Neuronal stem cell (in vitro differentiated cells): Measurements from ENCODE around the gene GPS1.

Source experiments
- DNase-seq: peaks from one replicate; pipeline ENCODE4 v3.0.0-alpha.2; 2013; ENCODE audit warnings: low spot score
- H2AFZ ChIP-seq: one replicate; pipeline ENCODE4 v1.6.1; 2013; ENCODE audit warnings: mild to moderate bottlenecking, low read length, inconsistent platforms
- H2AK5ac ChIP-seq: 2 replicates; pipeline ENCODE4 v1.6.1; 2013; ENCODE audit warnings: low read depth, mild to moderate bottlenecking, inconsistent platforms, low read length, moderate library complexity, mixed read lengths
- H2BK120ac ChIP-seq: 2 replicates; pipeline ENCODE4 v1.6.1; 2013; ENCODE audit warnings: low read depth, mild to moderate bottlenecking, inconsistent platforms, low read length, moderate library complexity, mixed read lengths
- H2BK12ac ChIP-seq: one replicate; pipeline ENCODE4 v1.6.1; 2013; ENCODE audit warnings: low read length, inconsistent platforms
- H2BK15ac ChIP-seq: 2 replicates; pipeline ENCODE4 v1.6.1; 2013; ENCODE audit warnings: mild to moderate bottlenecking, low read length, inconsistent platforms, mixed read lengths
- H2BK5ac ChIP-seq: one replicate; pipeline ENCODE4 v1.6.1; 2013; ENCODE audit warnings: inconsistent platforms, mild to moderate bottlenecking, low read length, moderate library complexity
- H3K14ac ChIP-seq: one replicate; pipeline ENCODE4 v1.6.1; 2013; ENCODE audit warnings: low read length, inconsistent platforms
- H3K18ac ChIP-seq: 2 replicates; pipeline ENCODE4 v1.6.1; 2013; ENCODE audit warnings: low read length, inconsistent platforms
- H3K23ac ChIP-seq: 2 replicates; pipeline ENCODE4 v1.6.1; 2013; ENCODE audit warnings: low read depth, mild to moderate bottlenecking, mixed read lengths, low read length, inconsistent platforms; ENCODE audit not compliant: poor library complexity
- H3K27ac ChIP-seq: replicated peaks from 3 replicates; pipeline ENCODE4 v1.5.1; 2013; ENCODE audit warnings: low read length, inconsistent platforms
- H3K27me3 ChIP-seq, 3 experiments: 2 replicates each; pipeline ENCODE4 v1.6.1; 2013; ENCODE audit warnings: low read length in 3 of 3, mild to moderate bottlenecking in 2 of 3, inconsistent platforms in 1 of 3, low read depth in 1 of 3, mixed read lengths in 1 of 3, moderate library complexity in 1 of 3; ENCODE audit not compliant: control insufficient read depth in 3 of 3, insufficient read depth in 3 of 3
- H3K36me3 ChIP-seq, 2 donors: replicated peaks in 1 of 2; 2 replicates each; pipeline ENCODE4 v1.6.1; 2013; ENCODE audit warnings: low read length in 2 of 2; ENCODE audit not compliant: control insufficient read depth in 2 of 2, insufficient read depth in 2 of 2
- H3K4ac ChIP-seq: 2 replicates; pipeline ENCODE4 v1.6.1; 2013; ENCODE audit warnings: inconsistent platforms, mild to moderate bottlenecking, low read length, moderate library complexity
- H3K4me1 ChIP-seq, 2 donors: 1 replicate in 1 of 2; 2 replicates in 1 of 2; pipeline ENCODE4 v1.6.1; 2013; ENCODE audit warnings: low read length in 2 of 2, low read depth in 1 of 2; ENCODE audit not compliant: control insufficient read depth in 2 of 2, insufficient read depth in 1 of 2
- H3K4me2 ChIP-seq: one replicate; pipeline ENCODE4 v1.6.1; 2013; ENCODE audit warnings: mild to moderate bottlenecking, low read length, inconsistent platforms; ENCODE audit not compliant: insufficient read depth, poor library complexity, severe bottlenecking
- H3K4me3 ChIP-seq, 2 donors: 2 replicates each; pipeline ENCODE4 v1.5.1; 2013; ENCODE audit warnings: low read length in 2 of 2, mild to moderate bottlenecking in 2 of 2, inconsistent platforms in 1 of 2, moderate library complexity in 1 of 2
- H3K79me1 ChIP-seq: one replicate; pipeline ENCODE4 v1.6.1; 2013; ENCODE audit warnings: low read depth, mild to moderate bottlenecking, inconsistent platforms, low read length, moderate library complexity
- H3K9ac ChIP-seq: one replicate; pipeline ENCODE4 v1.6.1; 2013; ENCODE audit warnings: mild to moderate bottlenecking, low read depth, low read length, inconsistent platforms; ENCODE audit not compliant: poor library complexity
- H3K9me3 ChIP-seq, 2 donors: replicated peaks in 1 of 2; 2 replicates each; pipeline versions ENCODE3 to v1.6.1; 2013; ENCODE audit warnings: low read length in 2 of 2, mild to moderate bottlenecking in 2 of 2, inconsistent platforms in 1 of 2, low read depth in 1 of 2, mixed read lengths in 1 of 2, moderate library complexity in 1 of 2; ENCODE audit not compliant: control insufficient read depth in 2 of 2, insufficient read depth in 1 of 2
- H4K8ac ChIP-seq: one replicate; pipeline ENCODE4 v1.6.1; 2013; ENCODE audit warnings: low read depth, mild to moderate bottlenecking, inconsistent platforms, low read length, moderate library complexity
- H4K91ac ChIP-seq: one replicate; pipeline ENCODE4 v1.6.1; 2013; ENCODE audit warnings: low read length, low read depth, mild to moderate bottlenecking, inconsistent platforms; ENCODE audit not compliant: poor library complexity
- WGBS, 2 donors: extraction: QIAGEN DNeasy Blood & Tissue Kit; methylation state at CpG; one replicate each; pipeline ENCODE4 v1.1.7; 2013; ENCODE audit warnings: missing lambda C conversion rate in 2 of 2, mixed read lengths in 1 of 2; ENCODE audit not compliant: insufficient read length in 2 of 2, insufficient replicate concordance in 1 of 2; ENCODE audit errors: extremely low coverage in 2 of 2; 5-methylcytosine and 5-hydroxymethylcytosine counted together

The GPS1 gene

GRCh38 chr17:82053556-82054263 lies 2.0 kb downstream of the GPS1 start:
- no peak overlapping the region for H4K91ac ChIP-seq
- H3K4me1 ChIP-seq, result peaks cover 7% of the 10 kb centered on the region in 2 donors
- no peaks in the 10 kb centered on the region for H3K9me3 ChIP-seq
- peaks cover 59 to 72% of the 10 kb centered on the region in 2 donors for H3K36me3 ChIP-seq
- no peak overlapping the region for H2BK15ac ChIP-seq
- H2BK120ac ChIP-seq, result no peak overlapping the region
- no peak overlapping the region for H3K4me2 ChIP-seq
- H3K79me1 ChIP-seq, result peaks cover 22% of the 10 kb centered on the region
- H3K23ac ChIP-seq, result peak overlapping the region; percentile 3
- peak overlapping the region; percentile 21 for H3K14ac ChIP-seq
- peak overlapping the region; percentile 24 for H2BK5ac ChIP-seq
- no peaks in the 10 kb centered on the region for H3K27me3 ChIP-seq
- no peak overlapping the region for H3K9ac ChIP-seq
- no peak overlapping the region for H3K18ac ChIP-seq
- no peak overlapping the region for H3K4ac ChIP-seq
- no peak overlapping the region for H3K27ac ChIP-seq
- H2AFZ ChIP-seq, result no peak overlapping the region
- no peak overlapping the region for H2BK12ac ChIP-seq
- DNase-seq, result no peak
- H3K4me3 ChIP-seq, result peak overlapping the region in 1 of 2 donors; percentile 98
- no peak overlapping the region for H2AK5ac ChIP-seq
- WGBS, 2 donors, result no CpG with 5 or more reads among the region's 28 CpGs
- no peak overlapping the region for H4K8ac ChIP-seq

DNA sequence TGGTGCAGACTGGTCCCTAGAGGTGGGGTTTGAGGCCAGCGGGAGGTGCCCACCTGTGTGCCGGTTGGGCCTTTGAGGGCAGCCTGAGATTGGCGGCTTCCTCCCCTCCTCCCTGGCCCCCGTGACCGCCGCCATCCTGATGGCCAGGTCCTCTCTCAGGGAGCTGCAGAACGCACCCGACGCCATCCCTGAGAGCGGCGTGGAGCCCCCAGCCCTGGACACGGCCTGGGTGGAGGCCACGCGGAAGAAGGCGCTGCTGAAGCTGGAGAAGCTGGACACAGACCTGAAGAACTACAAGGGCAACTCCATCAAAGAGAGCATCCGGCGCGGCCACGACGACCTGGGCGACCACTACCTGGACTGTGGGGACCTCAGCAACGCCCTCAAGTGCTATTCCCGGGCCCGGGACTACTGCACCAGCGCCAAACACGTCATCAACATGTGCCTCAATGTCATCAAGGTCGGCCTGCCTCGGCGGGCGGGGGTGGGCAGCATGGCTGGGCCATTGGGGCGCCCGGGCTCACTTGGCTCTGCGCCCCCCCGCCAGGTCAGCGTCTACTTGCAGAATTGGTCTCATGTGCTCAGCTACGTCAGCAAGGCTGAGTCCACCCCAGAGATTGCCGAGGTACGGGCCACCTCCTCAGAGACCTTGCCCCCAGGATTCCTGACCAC lies 2.8 kb downstream of the GPS1 start:
- H3K23ac ChIP-seq, result peak overlapping the region; percentile 73
- H3K4me1 ChIP-seq, result peaks cover 7% of the 10 kb centered on the region in 2 donors
- no peak overlapping the region for H4K8ac ChIP-seq
- H3K4me3 ChIP-seq, result no peak overlapping the region
- H4K91ac ChIP-seq, result no peak overlapping the region
- no peak overlapping the region for H3K27ac ChIP-seq
- H2BK120ac ChIP-seq, result no peak overlapping the region
- H3K4ac ChIP-seq, result no peak overlapping the region
- H2BK12ac ChIP-seq, result no peak overlapping the region
- no peak overlapping the region for H2BK15ac ChIP-seq
- H3K27me3 ChIP-seq, result no peaks in the 10 kb centered on the region
- no peak overlapping the region for H3K4me2 ChIP-seq
- H3K18ac ChIP-seq, result no peak overlapping the region
- H2BK5ac ChIP-seq, result peak overlapping the region; percentile 24
- H3K79me1 ChIP-seq, result peaks cover 20% of the 10 kb centered on the region
- no peak overlapping the region for H2AFZ ChIP-seq
- no peak overlapping the region for H3K9ac ChIP-seq
- peaks cover 56 to 76% of the 10 kb centered on the region in 2 donors for H3K36me3 ChIP-seq
- peak overlapping the region; percentile 21 for H3K14ac ChIP-seq
- H2AK5ac ChIP-seq, result no peak overlapping the region
- H3K9me3 ChIP-seq, result no peaks in the 10 kb centered on the region
- no CpG with 5 or more reads among the region's 38 CpGs for WGBS, 2 donors
- DNase-seq, result no peak

GRCh38 chr17:82055023-82055964 lies 3.6 kb downstream of the GPS1 start:
- Histone ChIP-seq H3K27ac (no peak overlapping the region), H3K18ac (peak overlapping the region; percentile 17), H2BK120ac (no peak overlapping the region), H2BK5ac (peak overlapping the region; percentile 24), H4K91ac (no peak overlapping the region), H2AK5ac (no peak overlapping the region), H3K36me3 (peaks cover 51 to 76% of the 10 kb centered on the region in 2 donors), H3K4ac (no peak overlapping the region), H3K14ac (no peak overlapping the region), H3K27me3 (no peaks in the 10 kb centered on the region), H2BK12ac (no peak overlapping the region), H4K8ac (peak overlapping the region; percentile 65), H2AFZ (no peak overlapping the region), H3K4me1 (peaks cover 7% of the 10 kb centered on the region in 2 donors), H3K23ac (peak overlapping the region; percentile 73), H3K9ac (peak overlapping the region; percentile 70), H3K9me3 (no peaks in the 10 kb centered on the region), H3K79me1 (peaks cover 17% of the 10 kb centered on the region), H2BK15ac (no peak overlapping the region), H3K4me3 (no peak overlapping the region), H3K4me2 (no peak overlapping the region)
- no peak for DNase-seq
- no CpG with 5 or more reads among the region's 26 CpGs for WGBS, 2 donors
